Breast epithelium (tissue), 3 donors: ENCODE measurements around the gene RAD21L1.

Source experiments
- POLR2A ChIP-seq: fragments of 450-650 bp; IDR thresholded peaks from one replicate; pipeline ENCODE4 v1.6.1; 2016; ENCODE audit warnings: antibody characterized with exemption, mild to moderate bottlenecking, moderate library complexity
- POLR2AphosphoS5 ChIP-seq, 3 donors: sonication (generic); formaldehyde crosslinking; IDR thresholded peaks; one replicate each; pipeline ENCODE4 v1.6.1; 2017; ENCODE audit warnings: antibody characterized with exemption in 3 of 3
- TF ChIP-seq, protein P1 (sequence below), 3 donors: fragments of 450-650 bp; IDR thresholded peaks; one replicate each; pipeline ENCODE4 v1.5.1; 2016 to 2017; ENCODE audit warnings: antibody characterized with exemption in 3 of 3, mild to moderate bottlenecking in 3 of 3, moderate library complexity in 3 of 3

DNA sequence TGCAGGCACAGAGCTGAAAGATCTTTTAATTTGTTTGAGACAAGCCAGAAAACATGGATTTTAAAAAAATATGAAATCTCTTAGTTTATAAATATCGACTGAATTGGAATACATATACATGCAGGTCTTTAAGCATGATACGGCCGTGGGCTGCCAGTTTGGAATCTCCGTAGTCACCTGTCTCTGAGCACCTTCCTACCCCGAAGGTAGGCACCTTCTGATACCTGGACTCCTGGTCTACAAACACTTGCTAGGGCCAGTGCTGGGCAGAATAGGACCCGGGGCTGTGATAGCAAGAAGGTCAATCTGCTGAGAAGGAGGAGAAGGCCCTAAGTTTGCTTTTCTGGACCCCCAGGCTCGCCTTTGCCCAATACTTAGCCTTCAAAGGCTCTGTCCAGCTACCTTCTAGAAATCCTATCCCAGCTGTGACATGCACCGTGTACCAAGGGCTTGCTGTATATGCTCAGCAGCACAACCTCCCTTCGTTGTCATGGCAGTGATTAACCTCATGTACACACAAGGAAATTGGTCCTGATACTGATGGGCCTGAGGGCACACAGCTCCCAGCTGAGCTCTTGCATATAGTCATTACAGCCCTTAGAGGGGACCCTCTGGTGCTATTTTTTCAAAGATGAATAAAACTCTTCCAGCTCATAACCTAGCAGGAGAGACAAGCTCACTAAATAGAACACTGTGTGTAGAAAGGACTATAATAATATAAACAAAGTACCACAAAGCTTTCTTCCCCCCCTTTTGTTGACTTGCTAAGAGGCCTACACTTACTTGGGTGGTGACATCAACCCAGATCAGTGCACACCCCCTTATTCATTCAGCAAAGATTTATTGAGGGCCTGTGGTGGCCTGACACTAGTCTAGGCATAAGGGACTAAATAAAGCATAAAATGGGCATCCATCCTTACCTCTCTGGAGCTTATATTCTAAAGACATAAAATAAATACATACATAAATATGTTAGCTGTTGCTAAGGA, 58.0 kb downstream of the RAD21L1 start:
- TF ChIP-seq, protein P1, sequence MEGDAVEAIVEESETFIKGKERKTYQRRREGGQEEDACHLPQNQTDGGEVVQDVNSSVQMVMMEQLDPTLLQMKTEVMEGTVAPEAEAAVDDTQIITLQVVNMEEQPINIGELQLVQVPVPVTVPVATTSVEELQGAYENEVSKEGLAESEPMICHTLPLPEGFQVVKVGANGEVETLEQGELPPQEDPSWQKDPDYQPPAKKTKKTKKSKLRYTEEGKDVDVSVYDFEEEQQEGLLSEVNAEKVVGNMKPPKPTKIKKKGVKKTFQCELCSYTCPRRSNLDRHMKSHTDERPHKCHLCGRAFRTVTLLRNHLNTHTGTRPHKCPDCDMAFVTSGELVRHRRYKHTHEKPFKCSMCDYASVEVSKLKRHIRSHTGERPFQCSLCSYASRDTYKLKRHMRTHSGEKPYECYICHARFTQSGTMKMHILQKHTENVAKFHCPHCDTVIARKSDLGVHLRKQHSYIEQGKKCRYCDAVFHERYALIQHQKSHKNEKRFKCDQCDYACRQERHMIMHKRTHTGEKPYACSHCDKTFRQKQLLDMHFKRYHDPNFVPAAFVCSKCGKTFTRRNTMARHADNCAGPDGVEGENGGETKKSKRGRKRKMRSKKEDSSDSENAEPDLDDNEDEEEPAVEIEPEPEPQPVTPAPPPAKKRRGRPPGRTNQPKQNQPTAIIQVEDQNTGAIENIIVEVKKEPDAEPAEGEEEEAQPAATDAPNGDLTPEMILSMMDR (IDR thresholded peaks at IDR 0.05), result no peak
- TF ChIP-seq POLR2A (no peak), POLR2AphosphoS5 (IDR thresholded peaks at IDR 0.05) (no peak)
